Subcutaneous abdominal adipose tissue (tissue), 5 donors: ENCODE measurements around the gene ALK.
"Not testable (repeated sequence)": the region's sequence is repeated elsewhere in the genome, so short reads cannot be mapped to it uniquely, and the experiment has no call there.

ENCODE experiments used
- H3K27ac ChIP-seq: one replicate; pipeline ENCODE4 v1.7.0; 2013; ENCODE audit warnings: low read depth, mild to moderate bottlenecking, inconsistent platforms, low read length, moderate library complexity
- H3K27me3 ChIP-seq, 5 donors: one replicate each; pipeline ENCODE4 v1.7.0; 2013; ENCODE audit warnings: low read length in 5 of 5, inconsistent platforms in 1 of 5; ENCODE audit not compliant: control insufficient read depth in 5 of 5, insufficient read depth in 4 of 5
- H3K36me3 ChIP-seq, 5 donors: one replicate each; pipeline ENCODE4 v1.7.0; 2013; ENCODE audit warnings: low read length in 5 of 5; ENCODE audit not compliant: control insufficient read depth in 5 of 5, insufficient read depth in 5 of 5
- H3K4me1 ChIP-seq, 5 donors: one replicate each; pipeline ENCODE4 v1.7.0; 2013; ENCODE audit warnings: low read length in 5 of 5, mild to moderate bottlenecking in 3 of 5, moderate library complexity in 1 of 5; ENCODE audit not compliant: control insufficient read depth in 5 of 5, insufficient read depth in 5 of 5
- H3K4me3 ChIP-seq, 5 donors: one replicate each; pipeline ENCODE4 v1.7.0; 2013; ENCODE audit warnings: low read length in 5 of 5, low read depth in 1 of 5
- H3K9ac ChIP-seq, 5 donors: one replicate each; pipeline ENCODE4 v1.7.0; 2013; ENCODE audit warnings: low read length in 5 of 5, mild to moderate bottlenecking in 4 of 5, moderate library complexity in 3 of 5
- H3K9me3 ChIP-seq, 5 donors: one replicate each; pipeline ENCODE4 v1.7.0; 2013; ENCODE audit warnings: low read length in 5 of 5; ENCODE audit not compliant: control insufficient read depth in 5 of 5
- donor health status: healthy.
- donor health status: healthy.
- donor health status: healthy.
- donor health status: healthy.
- donor health status: healthy.

The ALK gene

GRCh38 chr2:29245035-29245741, 676.2 kb downstream of the ALK start:
- H3K9me3 ChIP-seq, H3K36me3 ChIP-seq, H3K4me3 ChIP-seq, H3K27ac ChIP-seq, H3K4me1 ChIP-seq, H3K9ac ChIP-seq: not testable (repeated sequence)
- H3K27me3 ChIP-seq, result peaks cover 4 to 13% (median 9%) of the 10 kb centered on the region in 5 donors

- Histone ChIP-seq H3K9me3 (no peaks in the 10 kb centered on the region), H3K27me3 (peaks cover 4 to 15% (median 14%) of the 10 kb centered on the region in 5 donors), H3K4me3 (no peak overlapping the region), H3K36me3 (no peaks in the 10 kb centered on the region), H3K4me1 (no peaks in the 10 kb centered on the region), H3K9ac (no peak overlapping the region), H3K27ac (no peak overlapping the region)
Observed at GRCh38 chr2:29242621-29243375, 678.6 kb downstream of the ALK start.

GRCh38 chr2:29241955-29242565, 679.3 kb downstream of the ALK start:
- H3K4me1 ChIP-seq, result no peaks in the 10 kb centered on the region
- H3K9me3 ChIP-seq, result no peaks in the 10 kb centered on the region
- H3K27ac ChIP-seq, result no peak overlapping the region
- peaks cover 4 to 17% (median 15%) of the 10 kb centered on the region in 5 donors for H3K27me3 ChIP-seq
- H3K4me3 ChIP-seq, result no peak overlapping the region
- H3K9ac ChIP-seq, result no peak overlapping the region
- no peaks in the 10 kb centered on the region for H3K36me3 ChIP-seq

GRCh38 chr2:29241341-29241740, 680.0 kb downstream of the ALK start:
- no peaks in the 10 kb centered on the region for H3K36me3 ChIP-seq
- H3K27me3 ChIP-seq, result peaks cover 4 to 18% (median 15%) of the 10 kb centered on the region in 5 donors
- no peaks in the 10 kb centered on the region for H3K4me1 ChIP-seq
- no peak overlapping the region for H3K9ac ChIP-seq
- no peak overlapping the region for H3K27ac ChIP-seq
- no peaks in the 10 kb centered on the region for H3K9me3 ChIP-seq
- H3K4me3 ChIP-seq, result no peak overlapping the region

- Histone ChIP-seq H3K9ac (no peak overlapping the region), H3K4me1 (no peaks in the 10 kb centered on the region), H3K27me3 (peaks cover 4 to 19% (median 18%) of the 10 kb centered on the region in 5 donors), H3K27ac (no peak overlapping the region), H3K36me3 (no peaks in the 10 kb centered on the region), H3K4me3 (no peak overlapping the region), H3K9me3 (no peaks in the 10 kb centered on the region)
Observed at GRCh38 chr2:29240601-29241000, 680.8 kb downstream of the ALK start.

- Histone ChIP-seq H3K36me3 (no peaks in the 10 kb centered on the region), H3K4me1 (no peaks in the 10 kb centered on the region), H3K27me3 (peaks cover 4 to 20% (median 18%) of the 10 kb centered on the region in 5 donors), H3K4me3 (no peak overlapping the region), H3K27ac (no peak overlapping the region), H3K9me3 (no peaks in the 10 kb centered on the region), H3K9ac (no peak overlapping the region)
Observed at GRCh38 chr2:29239209-29239960, 682.0 kb downstream of the ALK start.

- H3K36me3 ChIP-seq, result no peaks in the 10 kb centered on the region
- H3K4me3 ChIP-seq, result no peak overlapping the region
- H3K27me3 ChIP-seq, result peaks cover 4 to 20% (median 18%) of the 10 kb centered on the region in 5 donors
- H3K27ac ChIP-seq, result no peak overlapping the region
- no peaks in the 10 kb centered on the region for H3K9me3 ChIP-seq
- H3K4me1 ChIP-seq, result no peaks in the 10 kb centered on the region
- H3K9ac ChIP-seq, result no peak overlapping the region
Observed at GRCh38 chr2:29238497-29238896, 682.9 kb downstream of the ALK start.

GRCh38 chr2:29236074-29236473, 685.3 kb downstream of the ALK start:
- Histone ChIP-seq H3K9me3 (no peaks in the 10 kb centered on the region), H3K27me3 (peaks cover 0 to 23% (median 12%) of the 10 kb centered on the region in 5 donors), H3K4me3 (no peak overlapping the region), H3K9ac (no peak overlapping the region), H3K4me1 (no peaks in the 10 kb centered on the region), H3K36me3 (no peaks in the 10 kb centered on the region), H3K27ac (no peak overlapping the region)

- H3K36me3 ChIP-seq, result no peaks in the 10 kb centered on the region
- H3K27me3 ChIP-seq, result peaks cover 0 to 21% (median 9%) of the 10 kb centered on the region in 5 donors
- H3K27ac ChIP-seq, result no peak overlapping the region
- no peaks in the 10 kb centered on the region for H3K9me3 ChIP-seq
- H3K9ac ChIP-seq, result no peak overlapping the region
- H3K4me1 ChIP-seq, result no peaks in the 10 kb centered on the region
- no peak overlapping the region for H3K4me3 ChIP-seq
Observed at GRCh38 chr2:29235411-29235810, 686.0 kb downstream of the ALK start.
